ENCODE measurements around the gene TXNL4B.

The TXNL4B gene

DNA sequence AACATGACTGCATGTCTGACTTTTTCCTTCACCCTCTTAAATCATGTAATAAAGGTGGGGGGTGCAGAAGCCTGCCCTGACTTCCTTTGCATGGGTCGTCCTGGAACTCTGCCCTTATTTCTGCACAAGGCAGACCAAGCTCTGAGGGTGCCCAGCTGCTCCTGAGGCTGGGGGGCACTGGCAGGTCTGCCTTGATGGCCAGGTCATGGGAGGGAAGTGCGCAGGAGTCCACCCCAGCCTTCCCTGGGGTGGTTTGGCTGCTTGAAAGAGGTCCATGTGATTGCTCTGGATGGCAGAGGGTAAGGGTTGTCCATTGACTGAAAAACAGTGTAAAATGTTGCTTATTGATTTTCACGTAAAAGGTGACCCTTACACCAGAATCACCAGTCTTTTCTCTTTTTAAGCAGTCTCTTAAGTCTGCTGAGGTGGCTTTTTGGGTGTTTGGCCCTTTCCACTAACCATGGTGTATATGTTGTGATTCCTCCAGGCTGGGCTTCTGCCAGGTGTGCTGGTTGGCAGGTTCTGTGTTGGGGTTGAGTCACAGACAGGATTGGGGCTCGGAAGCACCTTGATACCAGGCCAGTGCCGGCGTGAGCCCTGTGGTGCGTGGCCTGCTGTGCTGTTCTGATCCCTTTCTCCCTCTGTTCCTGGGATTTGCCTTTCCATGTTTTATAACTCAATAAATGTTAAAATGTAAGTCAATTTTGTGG is 19.6 kb upstream of the TXNL4B start:
- TF ChIP-seq ZFX (IDR thresholded peaks at IDR 0.05; ENCODE audit: borderline replicate concordance) = no peak
- TF ChIP-seq, protein P1, sequence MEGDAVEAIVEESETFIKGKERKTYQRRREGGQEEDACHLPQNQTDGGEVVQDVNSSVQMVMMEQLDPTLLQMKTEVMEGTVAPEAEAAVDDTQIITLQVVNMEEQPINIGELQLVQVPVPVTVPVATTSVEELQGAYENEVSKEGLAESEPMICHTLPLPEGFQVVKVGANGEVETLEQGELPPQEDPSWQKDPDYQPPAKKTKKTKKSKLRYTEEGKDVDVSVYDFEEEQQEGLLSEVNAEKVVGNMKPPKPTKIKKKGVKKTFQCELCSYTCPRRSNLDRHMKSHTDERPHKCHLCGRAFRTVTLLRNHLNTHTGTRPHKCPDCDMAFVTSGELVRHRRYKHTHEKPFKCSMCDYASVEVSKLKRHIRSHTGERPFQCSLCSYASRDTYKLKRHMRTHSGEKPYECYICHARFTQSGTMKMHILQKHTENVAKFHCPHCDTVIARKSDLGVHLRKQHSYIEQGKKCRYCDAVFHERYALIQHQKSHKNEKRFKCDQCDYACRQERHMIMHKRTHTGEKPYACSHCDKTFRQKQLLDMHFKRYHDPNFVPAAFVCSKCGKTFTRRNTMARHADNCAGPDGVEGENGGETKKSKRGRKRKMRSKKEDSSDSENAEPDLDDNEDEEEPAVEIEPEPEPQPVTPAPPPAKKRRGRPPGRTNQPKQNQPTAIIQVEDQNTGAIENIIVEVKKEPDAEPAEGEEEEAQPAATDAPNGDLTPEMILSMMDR (IDR thresholded peaks at IDR 0.05) = no peak
- H3K27ac ChIP-seq = no peak overlapping the region

DNA sequence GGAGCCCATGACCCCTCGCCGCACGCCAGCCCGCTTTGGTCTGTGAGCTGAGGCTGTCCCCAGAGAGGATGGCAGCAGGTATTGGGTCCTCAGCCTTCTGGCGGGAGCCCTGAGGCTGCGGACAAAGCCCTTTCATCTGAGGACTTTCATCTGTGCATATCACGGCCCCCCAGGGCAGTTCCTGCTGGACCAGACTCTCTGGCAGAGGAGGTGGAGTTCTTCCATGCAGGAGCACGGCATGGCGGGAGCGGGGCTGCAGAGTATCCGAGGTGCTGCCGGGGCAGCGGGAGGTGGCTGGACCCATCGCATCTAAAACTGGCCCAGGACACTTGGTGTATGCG is 19.0 kb upstream of the TXNL4B start:
- no peak overlapping the region for H3K27ac ChIP-seq
- TF ChIP-seq, protein P1 (IDR thresholded peaks at IDR 0.05) = no peak
- no peak for TF ChIP-seq ZFX (IDR thresholded peaks at IDR 0.05; ENCODE audit: borderline replicate concordance)

DNA sequence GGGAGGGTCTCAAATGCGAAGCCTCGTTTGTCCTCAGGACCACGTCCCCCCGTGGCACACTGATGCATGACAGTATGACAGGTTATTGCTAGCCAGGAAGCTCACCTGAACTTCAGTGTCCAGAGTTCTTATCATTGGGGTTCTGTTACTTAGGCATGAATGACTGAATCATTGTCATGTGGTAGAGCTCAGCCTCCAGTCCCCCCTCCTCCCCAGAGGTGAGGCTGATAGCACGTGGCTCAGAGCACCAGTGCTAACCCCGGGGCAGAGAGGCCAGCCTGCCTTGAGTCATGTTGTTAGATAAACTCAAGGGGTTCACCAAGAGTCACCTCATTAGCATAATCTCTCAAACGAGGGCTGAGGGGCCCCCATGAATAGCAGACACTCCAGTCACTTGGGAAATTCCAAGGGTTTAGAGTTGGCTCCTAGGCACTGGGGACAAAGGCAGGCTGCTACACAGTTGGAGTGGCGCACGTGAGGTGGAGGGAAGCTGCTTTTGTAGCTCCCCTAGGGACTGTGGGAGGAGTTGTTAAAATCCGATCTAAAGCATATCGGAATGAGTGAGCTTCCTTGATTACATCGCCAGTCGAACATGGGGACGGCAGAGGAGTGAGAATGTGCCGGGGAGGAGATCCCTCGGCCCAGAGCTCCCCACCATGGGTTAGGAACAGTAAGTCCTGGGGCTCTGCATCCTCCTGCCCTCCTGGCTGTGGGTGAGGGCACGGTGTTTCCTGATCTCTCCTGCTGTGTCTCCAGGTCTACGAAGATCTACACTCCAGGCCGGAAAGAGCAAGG is 18.4 kb upstream of the TXNL4B start:
- TF ChIP-seq, protein P1 (IDR thresholded peaks at IDR 0.05) = no peak
- no peak for TF ChIP-seq ZFX (IDR thresholded peaks at IDR 0.05; ENCODE audit: borderline replicate concordance)
- no peak overlapping the region for H3K27ac ChIP-seq

DNA sequence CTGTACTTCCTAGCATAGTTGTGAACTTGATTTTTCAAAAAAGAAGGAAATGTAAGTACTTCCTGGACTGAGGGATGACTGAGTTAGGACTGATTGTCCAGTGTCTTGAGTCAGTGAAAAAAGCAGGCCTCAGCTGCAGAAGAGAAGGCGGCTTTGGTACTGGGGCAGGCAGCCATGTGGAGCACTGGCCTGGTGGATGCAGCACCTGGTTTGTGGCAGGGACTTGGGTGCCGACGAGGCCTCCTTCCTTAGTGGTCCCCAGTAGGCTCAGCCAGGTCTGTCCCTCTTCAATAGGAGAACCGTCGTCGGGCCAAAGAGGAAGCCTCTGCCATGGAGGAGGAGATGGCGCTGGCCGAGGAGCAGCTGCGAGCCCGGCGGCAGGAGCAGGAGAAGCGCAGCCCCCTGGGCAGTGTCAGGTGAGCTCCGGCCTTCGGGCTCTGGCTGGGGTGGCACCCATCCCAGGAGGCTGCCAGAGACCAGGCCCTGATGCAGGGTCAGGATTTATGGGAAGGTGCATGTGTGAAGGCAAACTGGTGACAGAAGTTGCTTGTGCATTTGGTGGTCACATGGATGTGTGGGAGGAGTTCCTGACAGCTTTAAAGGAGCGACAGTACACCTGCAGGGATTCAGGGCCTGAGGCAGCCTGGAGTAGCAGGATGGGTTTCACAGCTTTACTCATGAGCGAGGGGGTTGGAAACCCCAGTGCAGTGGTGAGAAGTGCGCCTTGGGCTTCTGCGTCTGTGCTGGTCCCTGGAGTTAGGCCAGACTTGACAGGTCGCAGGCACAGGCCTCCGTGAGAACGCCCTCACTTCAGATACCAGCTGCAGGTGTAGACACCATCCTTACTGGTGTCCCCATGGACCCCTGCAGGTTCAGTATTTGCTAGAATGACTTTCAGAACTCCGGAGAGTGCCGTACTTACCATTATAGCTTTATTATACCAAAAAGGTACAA is 17.5 kb upstream of the TXNL4B start:
- H3K27ac ChIP-seq = no peak overlapping the region
- TF ChIP-seq, protein P1 (IDR thresholded peaks at IDR 0.05) = no peak
- TF ChIP-seq ZFX (IDR thresholded peaks at IDR 0.05; ENCODE audit: borderline replicate concordance) = no peak

DNA sequence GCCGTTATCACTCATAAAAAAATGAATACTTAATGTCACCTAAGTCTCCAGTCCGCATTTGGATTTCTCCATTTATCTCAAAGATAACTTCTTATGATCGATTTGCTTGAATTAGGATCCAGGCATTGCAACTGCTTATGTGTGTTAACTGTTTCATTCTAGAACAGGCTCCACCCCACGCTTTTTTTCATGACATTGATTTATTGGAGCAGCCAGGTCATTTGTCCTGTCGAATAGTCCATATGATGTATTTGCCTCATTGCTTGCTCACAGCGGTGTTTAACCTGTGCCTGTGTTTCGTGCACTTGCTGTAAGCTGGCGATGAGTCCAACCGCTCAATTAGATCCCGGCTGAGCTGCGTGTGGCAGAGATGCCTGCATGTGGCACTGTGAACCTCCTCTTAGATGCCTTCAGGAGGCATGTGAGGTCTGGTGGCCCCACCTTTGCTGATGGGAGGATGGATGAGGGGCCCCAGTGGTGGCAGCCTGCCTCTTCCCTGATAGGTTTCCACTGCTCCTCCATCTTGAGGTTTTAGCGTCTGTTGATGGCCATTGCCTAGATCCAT is 16.6 kb upstream of the TXNL4B start:
- H3K27ac ChIP-seq = no peak overlapping the region
- TF ChIP-seq, protein P1 (IDR thresholded peaks at IDR 0.05) = no peak
- TF ChIP-seq ZFX (IDR thresholded peaks at IDR 0.05; ENCODE audit: borderline replicate concordance) = no peak

DNA sequence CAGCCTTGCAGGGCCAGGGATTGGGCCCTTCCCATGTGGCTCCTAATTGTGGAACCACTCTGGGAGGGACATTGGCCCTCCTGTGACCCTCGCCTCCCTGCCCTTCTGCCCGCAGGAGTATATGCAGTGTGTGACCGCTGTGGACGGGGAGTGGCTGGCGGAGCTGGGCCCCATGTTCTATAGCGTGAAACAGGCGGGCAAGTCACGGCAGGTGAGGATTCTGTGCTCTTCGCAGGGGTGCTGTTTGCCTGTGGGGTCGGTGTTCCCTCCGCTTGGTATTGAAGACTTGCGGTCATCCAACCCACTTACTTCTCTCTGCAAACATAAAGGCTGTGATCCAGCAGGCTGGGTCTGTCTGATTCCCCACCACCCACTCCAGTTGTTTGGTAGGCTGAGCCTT is 15.9 kb upstream of the TXNL4B start:
- no peak overlapping the region for H3K27ac ChIP-seq
- no peak for TF ChIP-seq ZFX (IDR thresholded peaks at IDR 0.05; ENCODE audit: borderline replicate concordance)
- TF ChIP-seq, protein P1 (IDR thresholded peaks at IDR 0.05) = no peak

Measured in 22Rv1 (cell line).